ENCODE measurements around the gene JAKMIP3. TPM values are rescaled to one million over a fixed set of nuclear protein-coding genes. Genes with fewer than 3 reads are reported as not detected.

Gene JAKMIP3
- total and polyA plus RNA-seq, 2 experiments from 2014 or later, result 0.26 to 0.42 TPM

GRCh38 chr10:132066186-132066585 lies 440 bp downstream of the JAKMIP3 start:
- no peak for TF ChIP-seq CTCF (IDR thresholded peaks at IDR 0.05; ENCODE audit: low read depth, low read length)
- H3K9me3 ChIP-seq (ENCODE audit: low read depth), result no peaks in the 10 kb centered on the region
- peak in 1 of 2 donors; percentile 23 for DNase-seq (ENCODE audit: low read depth in 1 of 2, low spot score in 1 of 2)
- no peaks in the 10 kb centered on the region for H3K36me3 ChIP-seq
- no peaks in the 10 kb centered on the region for H3K27me3 ChIP-seq
- no peak overlapping the region for H3K27ac ChIP-seq
- peaks cover 4% of the 10 kb centered on the region for H3K4me1 ChIP-seq (ENCODE audit: low read depth)
- no peak overlapping the region for H3K4me3 ChIP-seq

- no peak overlapping the region for H3K27ac ChIP-seq
- peaks cover 4% of the 10 kb centered on the region for H3K4me1 ChIP-seq (ENCODE audit: low read depth)
- H3K4me3 ChIP-seq, result no peak overlapping the region
- H3K9me3 ChIP-seq (ENCODE audit: low read depth), result no peaks in the 10 kb centered on the region
- H3K27me3 ChIP-seq, result no peaks in the 10 kb centered on the region
- DNase-seq (ENCODE audit: low read depth in 1 of 2, low spot score in 1 of 2), result no peak
- H3K36me3 ChIP-seq, result no peaks in the 10 kb centered on the region
- TF ChIP-seq CTCF (IDR thresholded peaks at IDR 0.05; ENCODE audit: low read depth, low read length), result no peak
Measured at GRCh38 chr10:132066812-132067211, 1.1 kb downstream of the JAKMIP3 start.

- Histone ChIP-seq H3K27me3 (no peaks in the 10 kb centered on the region), H3K27ac (no peak overlapping the region), H3K36me3 (no peaks in the 10 kb centered on the region), H3K4me3 (no peak overlapping the region), H3K4me1 (ENCODE audit: low read depth) (peaks cover 4% of the 10 kb centered on the region), H3K9me3 (ENCODE audit: low read depth) (no peaks in the 10 kb centered on the region)
- no peak for TF ChIP-seq CTCF (IDR thresholded peaks at IDR 0.05; ENCODE audit: low read depth, low read length)
- no peak for DNase-seq (ENCODE audit: low read depth in 1 of 2, low spot score in 1 of 2)
Measured at GRCh38 chr10:132068431-132069121, 2.8 kb downstream of the JAKMIP3 start.

- Histone ChIP-seq H3K9me3 (ENCODE audit: low read depth) (no peaks in the 10 kb centered on the region), H3K27ac (no peak overlapping the region), H3K4me3 (no peak overlapping the region), H3K27me3 (no peaks in the 10 kb centered on the region), H3K4me1 (ENCODE audit: low read depth) (peaks cover 4% of the 10 kb centered on the region), H3K36me3 (no peaks in the 10 kb centered on the region)
- DNase-seq (ENCODE audit: low read depth in 1 of 2, low spot score in 1 of 2), result no peak
- no peak for TF ChIP-seq CTCF (IDR thresholded peaks at IDR 0.05; ENCODE audit: low read depth, low read length)
Measured at GRCh38 chr10:132069122-132069848, 3.5 kb downstream of the JAKMIP3 start.

- Histone ChIP-seq H3K27me3 (no peaks in the 10 kb centered on the region), H3K4me1 (ENCODE audit: low read depth) (peaks cover 4% of the 10 kb centered on the region), H3K9me3 (ENCODE audit: low read depth) (no peaks in the 10 kb centered on the region), H3K27ac (no peak overlapping the region), H3K4me3 (no peak overlapping the region), H3K36me3 (no peaks in the 10 kb centered on the region)
- TF ChIP-seq CTCF (IDR thresholded peaks at IDR 0.05; ENCODE audit: low read depth, low read length), result no peak
- DNase-seq (ENCODE audit: low read depth in 1 of 2, low spot score in 1 of 2), result no peak
Measured at GRCh38 chr10:132069849-132070182, 4.1 kb downstream of the JAKMIP3 start.
